Neural progenitor cell (in vitro differentiated cells): ENCODE data around the gene GRIK3. TPM values are rescaled to one million over a fixed set of nuclear protein-coding genes. Genes with fewer than 3 reads are reported as not detected.
A peak's percentile ranks its signal among the peaks of the same experiment; 100 is the strongest.

ENCODE experiments used
- DNase-seq: peaks from one replicate; pipeline ENCODE4 v3.0.0-alpha.2; 2016; ENCODE audit warnings: low spot score
- H2AFZ ChIP-seq: fragments of 200-600 bp; sonication (generic); replicated peaks from 2 replicates; pipeline ENCODE4 v1.6.1; 2016; ENCODE audit warnings: antibody characterized with exemption
- H3F3A ChIP-seq: fragments of 200-600 bp; sonication (generic); 2 replicates; pipeline ENCODE4 v1.6.1; 2016; ENCODE audit warnings: antibody characterized with exemption, low read depth
- H3K27ac ChIP-seq: fragments of 200-600 bp; sonication (generic); 2 replicates; pipeline ENCODE4 v1.5.1; 2016; ENCODE audit warnings: mild to moderate bottlenecking
- H3K27me3 ChIP-seq: fragments of 200-600 bp; sonication (generic); 2 replicates; pipeline ENCODE4 v1.6.1; 2016; ENCODE audit warnings: mild to moderate bottlenecking, moderate library complexity
- H3K36me3 ChIP-seq: fragments of 200-600 bp; sonication (generic); 2 replicates; pipeline ENCODE4 v1.5.1; 2016
- H3K4me1 ChIP-seq: fragments of 200-600 bp; sonication (generic); 2 replicates; pipeline ENCODE4 v1.6.1; 2016; ENCODE audit warnings: mixed run types
- H3K4me2 ChIP-seq: fragments of 200-600 bp; sonication (generic); 2 replicates; pipeline ENCODE4 v1.6.1; 2016
- H3K4me3 ChIP-seq: fragments of 200-600 bp; sonication (generic); 2 replicates; pipeline ENCODE4 v1.5.1; 2016
- H3K79me2 ChIP-seq: fragments of 200-600 bp; sonication (generic); 2 replicates; pipeline ENCODE4 v1.6.1; 2016; ENCODE audit warnings: low read depth
- H3K9ac ChIP-seq: fragments of 200-600 bp; sonication (generic); 2 replicates; pipeline ENCODE4 v1.6.1; 2016
- H3K9me3 ChIP-seq: fragments of 200-600 bp; sonication (generic); 2 replicates; pipeline ENCODE4 v1.5.1; 2016; ENCODE audit warnings: low read depth
- H4K20me1 ChIP-seq: fragments of 200-600 bp; sonication (generic); 2 replicates; pipeline ENCODE4 v1.6.1; 2016; ENCODE audit warnings: low read depth
- H3K27ac Mint-ChIP-seq: 3 replicates; pipeline ENCODE4 v1.8.0; 2021; ENCODE audit warnings: mixed read lengths
- H3K27me3 Mint-ChIP-seq: 2 replicates; pipeline ENCODE4 v1.8.0; 2022; ENCODE audit warnings: low read depth, mild to moderate bottlenecking, inconsistent platforms, moderate library complexity, mixed read lengths; ENCODE audit not compliant: insufficient read depth
- H3K36me3 Mint-ChIP-seq: 3 replicates; pipeline ENCODE4 v1.8.0; 2021; ENCODE audit warnings: mixed read lengths
- H3K4me1 Mint-ChIP-seq: 3 replicates; pipeline ENCODE4 v1.8.0; 2021; ENCODE audit warnings: mixed read lengths
- H3K4me3 Mint-ChIP-seq: 3 replicates; pipeline ENCODE4 v1.8.0; 2021; ENCODE audit warnings: mild to moderate bottlenecking, moderate library complexity, mixed read lengths
- H3K9me3 Mint-ChIP-seq: 3 replicates; pipeline ENCODE4 v1.8.0; 2020; ENCODE audit warnings: mixed read lengths
- EZH2 ChIP-seq: fragments of 200-600 bp; sonication (generic); IDR thresholded peaks from 2 replicates; pipeline ENCODE4 v1.6.1; 2017; ENCODE audit warnings: antibody characterized with exemption, mild to moderate bottlenecking, moderate library complexity
- EZH2phosphoT487 ChIP-seq: fragments of 200-600 bp; sonication (generic); IDR thresholded peaks from 2 replicates; pipeline ENCODE4 v1.6.1; 2017; ENCODE audit warnings: antibody characterized with exemption
- total RNA-seq: library from RNA; depleted of rRNA; stranded (reverse); fragments of >200 nt; gene quantifications from 2 replicates; pipeline ENCODE4 v1.2.3, GENCODE V29; 2015; ENCODE audit warnings: low replicate concordance
- TF ChIP-seq, protein P1 (sequence below): fragments of 200-600 bp; sonication (generic); IDR thresholded peaks from 2 replicates; pipeline ENCODE4 v1.5.1; 2017; ENCODE audit warnings: antibody characterized with exemption, mild to moderate bottlenecking

Gene GRIK3
- total RNA-seq, 1 donor from 2014 or later: 1.7 TPM

DNA sequence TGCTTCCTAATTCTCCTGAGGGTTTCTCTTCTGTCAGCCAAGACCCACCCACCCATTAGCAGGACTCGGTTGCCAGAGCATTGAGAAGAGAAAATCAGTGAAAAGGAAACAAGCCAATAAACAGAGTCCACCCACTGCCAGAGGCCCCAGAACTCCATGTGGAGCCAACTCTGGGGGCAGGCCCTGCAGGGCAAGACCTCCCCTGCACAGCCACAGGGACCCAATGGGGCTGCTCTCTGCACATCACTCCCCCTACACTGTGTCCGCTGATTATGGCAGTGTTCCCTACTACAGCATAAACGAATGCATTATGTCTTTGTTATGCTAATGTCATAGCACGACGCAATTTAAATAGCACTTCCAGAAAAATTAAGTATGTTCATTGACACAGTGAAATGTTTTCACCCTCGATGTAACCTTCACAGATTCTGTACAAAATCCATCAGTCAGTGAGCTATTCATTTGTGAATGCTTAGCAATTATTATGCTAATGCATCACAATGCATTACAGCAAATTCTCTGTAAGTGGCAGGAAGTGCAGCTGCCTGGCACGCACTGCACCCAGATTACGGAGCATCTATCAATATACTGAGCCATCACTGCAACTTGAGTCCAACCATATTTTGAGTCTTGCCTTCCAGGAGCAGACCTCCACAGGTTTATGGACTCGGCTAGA is 56.4 kb downstream of the GRIK3 start:
- Histone ChIP-seq H2AFZ (no peak overlapping the region), H3K4me3 (no peak overlapping the region), H3K27me3 (no peaks in the 10 kb centered on the region), H3K79me2 (no peaks in the 10 kb centered on the region), H3K36me3 (no peaks in the 10 kb centered on the region), H4K20me1 (no peaks in the 10 kb centered on the region), H3K4me1 (peaks cover 4% of the 10 kb centered on the region), H3K4me2 (no peak overlapping the region), H3K27ac (no peak overlapping the region), H3K9me3 (no peaks in the 10 kb centered on the region), H3F3A (no peaks in the 10 kb centered on the region), H3K9ac (no peak overlapping the region)
- TF ChIP-seq EZH2 (no peak), EZH2phosphoT487 (no peak)
- TF ChIP-seq, protein P1, sequence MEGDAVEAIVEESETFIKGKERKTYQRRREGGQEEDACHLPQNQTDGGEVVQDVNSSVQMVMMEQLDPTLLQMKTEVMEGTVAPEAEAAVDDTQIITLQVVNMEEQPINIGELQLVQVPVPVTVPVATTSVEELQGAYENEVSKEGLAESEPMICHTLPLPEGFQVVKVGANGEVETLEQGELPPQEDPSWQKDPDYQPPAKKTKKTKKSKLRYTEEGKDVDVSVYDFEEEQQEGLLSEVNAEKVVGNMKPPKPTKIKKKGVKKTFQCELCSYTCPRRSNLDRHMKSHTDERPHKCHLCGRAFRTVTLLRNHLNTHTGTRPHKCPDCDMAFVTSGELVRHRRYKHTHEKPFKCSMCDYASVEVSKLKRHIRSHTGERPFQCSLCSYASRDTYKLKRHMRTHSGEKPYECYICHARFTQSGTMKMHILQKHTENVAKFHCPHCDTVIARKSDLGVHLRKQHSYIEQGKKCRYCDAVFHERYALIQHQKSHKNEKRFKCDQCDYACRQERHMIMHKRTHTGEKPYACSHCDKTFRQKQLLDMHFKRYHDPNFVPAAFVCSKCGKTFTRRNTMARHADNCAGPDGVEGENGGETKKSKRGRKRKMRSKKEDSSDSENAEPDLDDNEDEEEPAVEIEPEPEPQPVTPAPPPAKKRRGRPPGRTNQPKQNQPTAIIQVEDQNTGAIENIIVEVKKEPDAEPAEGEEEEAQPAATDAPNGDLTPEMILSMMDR: no peak
- no peak overlapping the region for H3K4me3 Mint-ChIP-seq
- H3K4me1 Mint-ChIP-seq: peaks cover 3% of the 10 kb centered on the region
- H3K9me3 Mint-ChIP-seq: peaks cover 3% of the 10 kb centered on the region
- no peak for DNase-seq
- no peak overlapping the region for H3K27ac Mint-ChIP-seq
- H3K27me3 Mint-ChIP-seq: peaks cover 18% of the 10 kb centered on the region
- no peaks in the 10 kb centered on the region for H3K36me3 Mint-ChIP-seq

DNA sequence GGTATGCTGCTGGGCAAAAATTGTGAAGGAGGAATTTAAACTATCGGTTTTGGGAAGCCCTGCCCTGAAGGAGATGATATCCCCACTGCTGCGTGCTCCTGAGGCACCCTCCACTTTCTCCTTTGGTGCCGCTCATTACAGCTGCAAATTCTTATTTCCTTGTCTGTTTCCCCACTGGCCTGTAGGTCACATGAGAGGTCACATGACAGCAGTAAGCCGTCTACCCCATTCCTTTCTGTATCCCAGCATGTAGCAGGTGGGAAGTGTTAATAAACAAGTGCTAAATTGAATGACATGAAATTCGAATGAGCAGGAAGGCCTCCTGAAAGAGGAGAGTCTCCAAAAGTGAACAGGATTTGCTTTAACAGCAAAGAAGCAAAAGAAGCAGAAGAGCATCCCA is 58.7 kb downstream of the GRIK3 start:
- Mint-ChIP-seq H3K4me3 (no peak overlapping the region), H3K27me3 (peaks cover 13% of the 10 kb centered on the region), H3K4me1 (peaks cover 4% of the 10 kb centered on the region), H3K27ac (no peak overlapping the region), H3K9me3 (peaks cover 5% of the 10 kb centered on the region), H3K36me3 (no peaks in the 10 kb centered on the region)
- no peaks in the 10 kb centered on the region for H3K9me3 ChIP-seq
- H4K20me1 ChIP-seq: no peaks in the 10 kb centered on the region
- TF ChIP-seq, protein P1: no peak
- TF ChIP-seq EZH2phosphoT487 (no peak), EZH2 (no peak)
- H3K27me3 ChIP-seq: no peaks in the 10 kb centered on the region
- no peaks in the 10 kb centered on the region for H3K79me2 ChIP-seq
- no peak overlapping the region for H3K27ac ChIP-seq
- H2AFZ ChIP-seq: peak overlapping the region; percentile 89
- no peaks in the 10 kb centered on the region for H3K36me3 ChIP-seq
- peaks cover 4% of the 10 kb centered on the region for H3K4me1 ChIP-seq
- no peak for DNase-seq
- H3K4me2 ChIP-seq: no peak overlapping the region
- no peak overlapping the region for H3K9ac ChIP-seq
- H3K4me3 ChIP-seq: no peak overlapping the region
- no peaks in the 10 kb centered on the region for H3F3A ChIP-seq

DNA sequence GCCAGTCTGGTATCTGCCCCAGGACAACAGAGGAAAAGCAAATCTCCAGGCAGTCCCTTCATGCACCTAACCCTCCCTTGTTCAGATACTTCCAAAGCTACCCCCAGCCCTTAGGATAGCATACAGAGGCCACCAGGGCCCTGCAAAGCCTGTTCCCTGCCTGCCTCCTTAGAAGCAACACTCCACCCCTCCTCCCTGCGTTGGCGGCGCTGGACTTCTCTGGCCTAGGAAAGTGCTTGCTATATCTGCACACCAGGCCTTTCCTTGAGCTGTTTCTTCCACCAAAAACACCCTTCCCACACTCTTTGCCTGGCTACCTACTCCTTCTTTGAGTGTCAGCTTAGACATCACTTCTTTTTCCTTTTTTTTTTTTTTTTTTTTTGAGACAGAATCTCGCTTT is 61.3 kb downstream of the GRIK3 start:
- no peak overlapping the region for H3K27ac Mint-ChIP-seq
- no peak overlapping the region for H3K4me3 Mint-ChIP-seq
- Histone ChIP-seq H4K20me1 (no peaks in the 10 kb centered on the region), H3K4me2 (no peak overlapping the region), H3K4me3 (no peak overlapping the region), H3K9me3 (no peaks in the 10 kb centered on the region), H3K27ac (no peak overlapping the region), H3K79me2 (no peaks in the 10 kb centered on the region), H3K4me1 (peaks cover 4% of the 10 kb centered on the region), H3K9ac (no peak overlapping the region), H3K27me3 (no peaks in the 10 kb centered on the region), H3F3A (no peaks in the 10 kb centered on the region), H3K36me3 (no peaks in the 10 kb centered on the region), H2AFZ (no peak overlapping the region)
- H3K4me1 Mint-ChIP-seq: peaks cover 4% of the 10 kb centered on the region
- H3K36me3 Mint-ChIP-seq: no peaks in the 10 kb centered on the region
- peaks cover 2% of the 10 kb centered on the region for H3K9me3 Mint-ChIP-seq
- TF ChIP-seq EZH2phosphoT487: no peak
- no peak for TF ChIP-seq EZH2
- TF ChIP-seq, protein P1: no peak
- H3K27me3 Mint-ChIP-seq: peaks cover 8% of the 10 kb centered on the region
- DNase-seq: no peak
